Natural killer cell (primary cell): Measurements from ENCODE around the gene JPT2. TPM values are rescaled to one million over a fixed set of nuclear protein-coding genes. Genes with fewer than 3 reads are reported as not detected.

Source experiments
- ATAC-seq, 3 donors: fragments of 150-1000 bp in 2 of 3; fragments of 200-7000 bp in 1 of 3; cut with Tn5 transposase; 1 replicate in 1 of 3; 2 replicates in 2 of 3; pipeline ENCODE4 v1.10.0; 2021; ENCODE audit warnings: mild to moderate bottlenecking in 2 of 3, moderate library complexity in 2 of 3
- DNase-seq, 2 donors: peaks; one replicate each; pipeline versions ENCODE4 v3.0.0 to v3.0.0-alpha.2; 2013 to 2021; ENCODE audit warnings: mixed read lengths in 1 of 2
- H3K27ac ChIP-seq: one replicate; pipeline ENCODE4 v1.5.1; 2013; ENCODE audit warnings: mild to moderate bottlenecking, low read length
- H3K27me3 ChIP-seq: one replicate; pipeline ENCODE4 v1.6.1; 2013; ENCODE audit warnings: low read length; ENCODE audit not compliant: control insufficient read depth, insufficient read depth
- H3K36me3 ChIP-seq: one replicate; pipeline ENCODE4 v1.6.1; 2013; ENCODE audit warnings: low read length; ENCODE audit not compliant: control insufficient read depth, insufficient read depth
- H3K4me1 ChIP-seq: one replicate; pipeline ENCODE4 v1.6.1; 2013; ENCODE audit warnings: low read length; ENCODE audit not compliant: control insufficient read depth, insufficient read depth
- H3K4me3 ChIP-seq: one replicate; pipeline ENCODE4 v1.5.1; 2013; ENCODE audit warnings: low read length
- H3K9me3 ChIP-seq: one replicate; pipeline ENCODE4 v1.6.1; 2013; ENCODE audit warnings: low read length; ENCODE audit not compliant: control insufficient read depth, insufficient read depth
- H3K27ac Mint-ChIP-seq, 2 donors: one replicate each; pipeline ENCODE4 v1.8.0; 2022; ENCODE audit warnings: mild to moderate bottlenecking in 2 of 2, mixed read lengths in 2 of 2, moderate library complexity in 1 of 2
- H3K27me3 Mint-ChIP-seq, 2 donors: one replicate each; pipeline ENCODE4 v1.8.0; 2022; ENCODE audit warnings: low read depth in 2 of 2, mixed read lengths in 2 of 2
- H3K36me3 Mint-ChIP-seq: one replicate; pipeline ENCODE4 v1.8.0; 2022; ENCODE audit warnings: mixed read lengths
- H3K4me1 Mint-ChIP-seq, 2 donors: one replicate each; pipeline ENCODE4 v1.8.0; 2022; ENCODE audit warnings: mixed read lengths in 2 of 2
- H3K4me3 Mint-ChIP-seq: one replicate; pipeline ENCODE4 v1.8.0; 2022; ENCODE audit warnings: mild to moderate bottlenecking, moderate library complexity, mixed read lengths
- H3K9me3 Mint-ChIP-seq, 2 donors: one replicate each; pipeline ENCODE4 v1.8.0; 2022; ENCODE audit warnings: mixed read lengths in 2 of 2
- CTCF ChIP-seq: fragments of 200-600 bp; IDR thresholded peaks from one replicate; pipeline ENCODE4 v1.8.0; 2022; ENCODE audit warnings: antibody characterized with exemption
- WGBS: methylation state at CpG from one replicate; pipeline ENCODE4 v1.1.7; 2013; ENCODE audit warnings: missing lambda C conversion rate; ENCODE audit not compliant: insufficient coverage; 5-methylcytosine and 5-hydroxymethylcytosine counted together
- intact Hi-C: fragments of 100-400 bp; cut with micrococcal nuclease; formaldehyde crosslinking; loops from one replicate; pipeline ENCODE4 v1.14.2; 2022
- total RNA-seq, 4 donors: library from RNA; stranded (reverse); fragments of 120-200 nt in 1 of 4; gene quantifications; one replicate each; pipeline versions ENCODE4 v1.2.3 to v1.2.4, GENCODE V29; 2013 to 2022

The JPT2 gene
- total RNA-seq, 3 donors from 2014 or later (not counting 1 experiment from before 2014, with no cell fraction given) = 12.2 to 28.4 (median 14.2) TPM

- no peak overlapping the region for H3K4me3 Mint-ChIP-seq
- Histone ChIP-seq H3K4me1 (peaks cover 7% of the 10 kb centered on the region), H3K9me3 (no peaks in the 10 kb centered on the region), H3K4me3 (no peak overlapping the region), H3K36me3 (peaks cover 55% of the 10 kb centered on the region), H3K27me3 (no peaks in the 10 kb centered on the region), H3K27ac (no peak overlapping the region)
- DNase-seq (no peak), ATAC-seq (no peak)
- no peaks in the 10 kb centered on the region for H3K9me3 Mint-ChIP-seq
- H3K27me3 Mint-ChIP-seq = no peaks in the 10 kb centered on the region
- H3K27ac Mint-ChIP-seq = no peak overlapping the region
- H3K4me1 Mint-ChIP-seq = peaks cover 7 to 9% of the 10 kb centered on the region in 2 donors
- WGBS = 95% methylated on average over 26 of the region's 26 CpGs
- intact Hi-C loops = loop anchor here (10.0 kb wide), 1 partner anchor 59 kb away; the partner anchor contains the start of genes CRAMP1 and IFT140
- no peak for TF ChIP-seq CTCF
- peaks cover 11% of the 10 kb centered on the region for H3K36me3 Mint-ChIP-seq
Observed at GRCh38 chr16:1673424-1674151, 4.5 kb upstream of the JPT2 start.

GRCh38 chr16:1674306-1674705, 3.8 kb upstream of the JPT2 start:
- WGBS = 98% methylated on average over 7 of the region's 7 CpGs
- H3K4me1 ChIP-seq = peaks cover 14% of the 10 kb centered on the region
- DNase-seq = no peak
- Mint-ChIP-seq H3K4me3 (no peak overlapping the region), H3K9me3 (no peaks in the 10 kb centered on the region), H3K36me3 (peaks cover 11% of the 10 kb centered on the region), H3K27ac (no peak overlapping the region), H3K27me3 (no peaks in the 10 kb centered on the region), H3K4me1 (peaks cover 14 to 15% of the 10 kb centered on the region in 2 donors)
- no peak for ATAC-seq
- H3K9me3 ChIP-seq = no peaks in the 10 kb centered on the region
- TF ChIP-seq CTCF = no peak
- no peak overlapping the region for H3K27ac ChIP-seq
- intact Hi-C loops = loop anchor here (10.0 kb wide), 1 partner anchor 60 kb away; the partner anchor contains the start of genes CRAMP1 and IFT140
- peaks cover 48% of the 10 kb centered on the region for H3K36me3 ChIP-seq
- H3K27me3 ChIP-seq = no peaks in the 10 kb centered on the region
- H3K4me3 ChIP-seq = no peak overlapping the region

GRCh38 chr16:1674751-1675664, 3.1 kb upstream of the JPT2 start:
- Histone ChIP-seq H3K36me3 (peaks cover 44% of the 10 kb centered on the region), H3K27ac (no peak overlapping the region), H3K27me3 (no peaks in the 10 kb centered on the region), H3K4me1 (peaks cover 14% of the 10 kb centered on the region), H3K4me3 (no peak overlapping the region), H3K9me3 (no peaks in the 10 kb centered on the region)
- peaks cover 11% of the 10 kb centered on the region for H3K36me3 Mint-ChIP-seq
- peak overlapping the region in 1 of 2 donors; percentile 29 for H3K27ac Mint-ChIP-seq
- H3K9me3 Mint-ChIP-seq = no peaks in the 10 kb centered on the region
- H3K4me3 Mint-ChIP-seq = no peak overlapping the region
- no peaks in the 10 kb centered on the region for H3K27me3 Mint-ChIP-seq
- ATAC-seq = no peak
- WGBS = 97% methylated on average over 18 of the region's 19 CpGs
- no peak for TF ChIP-seq CTCF
- intact Hi-C loops = loop anchor here (10.0 kb wide), 1 partner anchor 60 kb away; the partner anchor contains the start of genes CRAMP1 and IFT140
- H3K4me1 Mint-ChIP-seq = peaks cover 14 to 15% of the 10 kb centered on the region in 2 donors
- no peak for DNase-seq
